MCF 10A (cell line): Measurements from ENCODE around the gene BTBD16. TPM values are rescaled to one million over a fixed set of nuclear protein-coding genes. Genes with fewer than 3 reads are reported as not detected.
A peak's percentile ranks its signal among the peaks of the same experiment; 100 is the strongest.

Experiments used
- BruUV-seq: library from RNA; stranded (reverse); fragments of 400-500 nt; replicated peaks from 2 replicates; lab custom pipeline; 2021; lab: Mats Ljungman, UMichigan
- CTCF ChIA-PET: fragments of 300-600 bp; sonication (Branson Sonifier 250); formaldehyde crosslinking; extraction: SDS; loops from one replicate; lab custom pipeline; 2021; ENCODE audit warnings: antibody characterized with exemption, inconsistent platforms; lab: Yijun Ruan, JAX
- POLR2A ChIA-PET: fragments of 300-600, 350-650 bp; sonication (Branson Sonifier 250); formaldehyde crosslinking; extraction: SDS; loops from one replicate; lab custom pipeline; 2020; ENCODE audit warnings: antibody characterized with exemption, inconsistent platforms; lab: Yijun Ruan, JAX
- DNase-seq: peaks from one replicate; pipeline ENCODE4 v3.0.0-alpha.2; 2018; ENCODE audit not compliant: unreplicated experiment
- H3K27ac Mint-ChIP-seq: one replicate; pipeline ENCODE4 v1.8.0; 2022; ENCODE audit warnings: mild to moderate bottlenecking, low read depth, mixed read lengths; ENCODE audit not compliant: unreplicated experiment
- H3K27me3 Mint-ChIP-seq: one replicate; pipeline ENCODE4 v1.8.0; 2022; ENCODE audit warnings: mixed read lengths; ENCODE audit not compliant: insufficient read depth, unreplicated experiment
- H3K36me3 Mint-ChIP-seq: one replicate; pipeline ENCODE4 v1.8.0; 2022; ENCODE audit warnings: mild to moderate bottlenecking, moderate library complexity, mixed read lengths; ENCODE audit not compliant: insufficient read depth, unreplicated experiment
- H3K4me1 Mint-ChIP-seq: one replicate; pipeline ENCODE4 v1.8.0; 2022; ENCODE audit warnings: mixed read lengths; ENCODE audit not compliant: insufficient read depth, unreplicated experiment
- H3K4me3 Mint-ChIP-seq: one replicate; pipeline ENCODE4 v1.8.0; 2022; ENCODE audit warnings: mild to moderate bottlenecking, moderate library complexity, mixed read lengths; ENCODE audit not compliant: unreplicated experiment
- H3K9me3 Mint-ChIP-seq: one replicate; pipeline ENCODE4 v1.8.0; 2022; ENCODE audit warnings: mixed read lengths; ENCODE audit not compliant: unreplicated experiment
- CTCF ChIP-seq: fragments of 200-600 bp; IDR thresholded peaks from one replicate; pipeline ENCODE4 v1.8.0; 2022; ENCODE audit warnings: antibody characterized with exemption, mild to moderate bottlenecking; ENCODE audit not compliant: unreplicated experiment
- intact Hi-C: fragments of 100-400 bp; cut with micrococcal nuclease; formaldehyde crosslinking; loops from 2 replicates; pipeline ENCODE4 v1.14.1; 2022
- total RNA-seq: library from RNA; stranded (reverse); gene quantifications from 2 replicates; pipeline ENCODE4 v1.2.3, GENCODE V29; 2022

BTBD16 gene
- total RNA-seq, 1 experiment from 2014 or later, result 0.16 TPM

GRCh38 chr10:122264436-122264835 is 6.7 kb upstream of the BTBD16 start:
- intact Hi-C loops, result loop anchor here (10.0 kb wide), 2 partner anchors 120 to 210 kb away; no protein-coding TSS in a partner anchor
- peak overlapping the region; percentile 91 for H3K27ac Mint-ChIP-seq
- no peak for DNase-seq
- POLR2A ChIA-PET, result interaction anchor here (1.7 to 2.0 kb wide), 2 partner anchors 10 to 13 kb away, joined by 3 to 6 read pairs; no protein-coding TSS in a partner anchor
- no peaks in the 10 kb centered on the region for H3K27me3 Mint-ChIP-seq
- TSS peak; percentile 27 for BruUV-seq
- TF ChIP-seq CTCF, result no peak
- H3K4me1 Mint-ChIP-seq, result peaks cover 32% of the 10 kb centered on the region
- H3K36me3 Mint-ChIP-seq, result peaks cover 88% of the 10 kb centered on the region
- CTCF ChIA-PET, result interaction anchor here (1.0 to 1.8 kb wide), 3 partner anchors 9 to 171 kb away, joined by 4 to 5 read pairs (median 4); no protein-coding TSS in a partner anchor
- H3K4me3 Mint-ChIP-seq, result peak overlapping the region; percentile 64
- peaks cover 12% of the 10 kb centered on the region for H3K9me3 Mint-ChIP-seq

DNA sequence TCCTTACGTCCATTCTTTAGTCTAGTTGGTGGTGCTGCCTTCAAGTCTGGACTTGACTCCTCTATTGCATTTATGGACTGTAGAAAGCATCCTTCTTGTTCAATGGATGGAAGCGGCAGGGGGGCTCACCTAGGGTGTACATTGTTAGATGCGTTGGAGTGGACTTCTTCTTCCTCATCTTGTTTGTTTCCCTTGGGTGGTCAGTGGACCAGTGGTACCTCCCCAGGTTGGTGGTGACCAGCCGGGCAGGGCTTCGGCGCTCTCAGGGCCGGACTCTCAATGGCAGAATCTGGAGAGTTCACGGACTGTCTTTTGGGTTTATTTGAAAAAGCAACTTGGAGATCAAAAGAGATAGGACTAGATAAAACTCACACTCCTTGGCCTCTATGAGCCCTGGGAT is 6.2 kb upstream of the BTBD16 start:
- peaks cover 32% of the 10 kb centered on the region for H3K4me1 Mint-ChIP-seq
- no TSS peak for BruUV-seq
- peaks cover 12% of the 10 kb centered on the region for H3K9me3 Mint-ChIP-seq
- TF ChIP-seq CTCF, result no peak
- H3K36me3 Mint-ChIP-seq, result peaks cover 85% of the 10 kb centered on the region
- POLR2A ChIA-PET, result interaction anchor here (2.0 kb wide), 1 partner anchor 11 kb away, joined by 6 read pairs; no protein-coding TSS in a partner anchor
- intact Hi-C loops, result loop anchor here (10.0 kb wide), 2 partner anchors 120 to 210 kb away; no protein-coding TSS in a partner anchor
- no peak for DNase-seq
- CTCF ChIA-PET, result no interaction called here
- peak overlapping the region; percentile 64 for H3K4me3 Mint-ChIP-seq
- H3K27me3 Mint-ChIP-seq, result no peaks in the 10 kb centered on the region
- H3K27ac Mint-ChIP-seq, result peak overlapping the region; percentile 91

GRCh38 chr10:122265896-122266295 is 5.2 kb upstream of the BTBD16 start:
- Mint-ChIP-seq H3K4me3 (no peak overlapping the region), H3K27ac (peak overlapping the region; percentile 91), H3K36me3 (peaks cover 76% of the 10 kb centered on the region), H3K4me1 (peaks cover 32% of the 10 kb centered on the region), H3K9me3 (peaks cover 12% of the 10 kb centered on the region), H3K27me3 (no peaks in the 10 kb centered on the region)
- BruUV-seq, result no TSS peak
- ChIA-PET POLR2A (no interaction called here), CTCF (no interaction called here)
- no peak for DNase-seq
- TF ChIP-seq CTCF, result no peak
- intact Hi-C loops, result loop anchor here (10.0 kb wide), 2 partner anchors 121 to 211 kb away; no protein-coding TSS in a partner anchor

DNA sequence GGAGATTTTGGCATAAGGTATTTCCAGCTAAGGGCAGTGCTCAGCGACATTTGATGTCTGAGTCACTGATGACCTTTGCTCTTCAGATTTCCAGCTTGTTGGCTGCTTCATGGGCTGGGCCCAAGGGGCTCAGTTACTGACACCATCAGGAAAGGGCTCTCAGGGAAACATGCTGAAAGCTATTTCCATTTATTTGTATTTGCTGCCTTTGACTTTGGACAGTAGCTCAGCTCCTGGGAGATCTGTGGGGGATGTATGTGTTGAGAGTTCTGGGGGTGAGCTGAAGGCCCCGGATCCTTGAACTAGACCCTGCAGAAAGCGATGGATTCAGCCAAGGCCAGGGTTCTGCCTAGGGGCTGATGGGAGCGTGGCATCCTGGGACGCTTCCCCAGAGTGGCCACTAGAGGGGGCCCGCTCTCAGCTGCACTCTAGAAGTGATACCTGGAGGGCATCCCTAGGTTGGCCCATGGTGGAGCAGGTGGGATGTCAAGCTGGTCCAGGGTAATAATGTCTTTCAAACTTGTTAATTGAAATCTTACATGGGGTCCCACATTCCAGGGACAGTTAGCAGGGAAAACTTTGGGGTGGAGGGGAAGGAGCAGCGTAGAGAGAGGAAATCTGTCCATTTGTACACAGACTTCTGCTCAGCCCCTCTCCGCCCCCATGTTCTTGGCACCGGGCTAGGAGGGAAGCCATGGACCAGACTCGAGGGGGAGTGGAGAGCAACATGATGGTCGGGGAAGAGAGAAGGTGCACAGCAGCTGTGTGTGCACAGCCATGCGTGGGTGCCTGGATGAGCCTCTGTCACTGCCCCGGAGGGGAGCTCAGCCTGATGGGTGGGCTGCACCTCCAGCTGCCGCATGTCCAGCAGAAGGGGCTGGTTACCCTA is 3.0 kb upstream of the BTBD16 start:
- ChIA-PET POLR2A (interaction anchor here (0.6 to 0.8 kb wide), 4 partner anchors 17 to 1105 kb away, joined by 3 to 5 read pairs (median 3); no protein-coding TSS in a partner anchor), CTCF (interaction anchor here (0.6 to 3.0 kb wide), 27 partner anchors 9 to 851 kb away, joined by 3 to 26 read pairs (median 3); partner anchors contain the start of gene NSMCE4A)
- peaks cover 32% of the 10 kb centered on the region for H3K4me1 Mint-ChIP-seq
- peaks cover 10% of the 10 kb centered on the region for H3K9me3 Mint-ChIP-seq
- no peak overlapping the region for H3K27ac Mint-ChIP-seq
- intact Hi-C loops, result loop anchor here (10.0 kb wide), 2 partner anchors 123 to 213 kb away; no protein-coding TSS in a partner anchor
- peak; percentile 49 for DNase-seq
- H3K4me3 Mint-ChIP-seq, result no peak overlapping the region
- H3K36me3 Mint-ChIP-seq, result peaks cover 72% of the 10 kb centered on the region
- no TSS peak for BruUV-seq
- TF ChIP-seq CTCF, result peak; percentile 82
- H3K27me3 Mint-ChIP-seq, result no peaks in the 10 kb centered on the region
